ENCODE results near the gene PPY. TPM values are rescaled to one million over a fixed set of nuclear protein-coding genes. Genes with fewer than 3 reads are reported as not detected.

The PPY gene
- polyA plus RNA-seq, 3 donors, result not detected

- H3K9ac ChIP-seq (ENCODE audit: insufficient read depth, low read length, poor library complexity, severe bottlenecking), result peak overlapping the region; percentile 6
- H2AFZ ChIP-seq (ENCODE audit: insufficient read depth, low read depth, low read length, poor library complexity, severe bottlenecking), result peak overlapping the region; percentile 57
- 14% methylated on average over 14 of the region's 37 CpGs for WGBS (ENCODE audit: insufficient coverage)
- Mint-ChIP-seq H3K27me3 (ENCODE audit: low read depth in 3 of 3) (peaks cover 57 to 69% (median 63%) of the 10 kb centered on the region in 3 donors), H3K4me1 (peaks cover 29% of the 10 kb centered on the region), H3K27ac (peak overlapping the region in 1 of 7 donors; percentile 11), H3K9me3 (peaks cover 0 to 24% (median 5%) of the 10 kb centered on the region in 7 donors), H3K36me3 (no peaks in the 10 kb centered on the region), H3K4me3 (peak overlapping the region; percentile 64 to 83)
- TF ChIP-seq CTCF (IDR thresholded peaks at IDR 0.05), result no peak
- no peak overlapping the region for H3K27ac ChIP-seq (ENCODE audit: low read depth in 1 of 2, low read length in 2 of 2)
- no peaks in the 10 kb centered on the region for H3K79me2 ChIP-seq (ENCODE audit: insufficient read depth, low read length)
- peaks cover 5 to 9% of the 10 kb centered on the region in 2 donors for H3K9me3 ChIP-seq (replicated peaks in 1 of 2; ENCODE audit: control insufficient read depth in 1 of 2, insufficient read depth in 1 of 2, low read length in 2 of 2)
- peaks cover 26 to 27% of the 10 kb centered on the region in 2 donors for H3K4me1 ChIP-seq (ENCODE audit: control insufficient read depth in 1 of 2, insufficient read depth in 2 of 2, low read length in 2 of 2)
- intact Hi-C loops (cut with micrococcal nuclease), result no loop called here
- no peak for DNase-seq
- no peaks in the 10 kb centered on the region for H4K20me1 ChIP-seq (ENCODE audit: insufficient read depth, low read length)
- no peaks in the 10 kb centered on the region for H3K36me3 ChIP-seq (replicated peaks in 1 of 2; ENCODE audit: control insufficient read depth in 1 of 2, insufficient read depth in 2 of 2, low read length in 2 of 2)
- H3K27me3 ChIP-seq (ENCODE audit: control insufficient read depth in 2 of 2, insufficient read depth in 2 of 2, low read length in 2 of 2), result peaks cover 43 to 67% of the 10 kb centered on the region in 2 donors
- peak overlapping the region in 1 of 3 experiments; percentile 63 for H3K4me3 ChIP-seq (replicated peaks in 1 of 3; ENCODE audit: low read depth in 2 of 3, low read length in 3 of 3)
- H3K4me2 ChIP-seq (replicated peaks; ENCODE audit: extremely low read depth, low read length, poor library complexity, severe bottlenecking), result peak overlapping the region; percentile 58
These were observed 36.1 kb downstream of the PPY start for GRCh38 chr17:43905985-43906852.

GRCh38 chr17:43905400-43905984 is 36.8 kb downstream of the PPY start:
- H3K4me3 Mint-ChIP-seq, result peak overlapping the region in 1 of 2 donors; percentile 83
- no peak overlapping the region for H3K4me2 ChIP-seq (replicated peaks; ENCODE audit: extremely low read depth, low read length, poor library complexity, severe bottlenecking)
- no peak for DNase-seq
- no peak overlapping the region for H3K9ac ChIP-seq (ENCODE audit: insufficient read depth, low read length, poor library complexity, severe bottlenecking)
- TF ChIP-seq CTCF (IDR thresholded peaks at IDR 0.05), result no peak
- H3K36me3 Mint-ChIP-seq, result no peaks in the 10 kb centered on the region
- H3K36me3 ChIP-seq (replicated peaks in 1 of 2; ENCODE audit: control insufficient read depth in 1 of 2, insufficient read depth in 2 of 2, low read length in 2 of 2), result no peaks in the 10 kb centered on the region
- no peaks in the 10 kb centered on the region for H4K20me1 ChIP-seq (ENCODE audit: insufficient read depth, low read length)
- H3K9me3 ChIP-seq (replicated peaks in 1 of 2; ENCODE audit: control insufficient read depth in 1 of 2, insufficient read depth in 1 of 2, low read length in 2 of 2), result peaks cover 5 to 9% of the 10 kb centered on the region in 2 donors
- peaks cover 32 to 35% of the 10 kb centered on the region in 2 donors for H3K4me1 ChIP-seq (ENCODE audit: control insufficient read depth in 1 of 2, insufficient read depth in 2 of 2, low read length in 2 of 2)
- no peak overlapping the region for H3K27ac ChIP-seq (ENCODE audit: low read depth in 1 of 2, low read length in 2 of 2)
- intact Hi-C loops (cut with micrococcal nuclease), result no loop called here
- H3K9me3 Mint-ChIP-seq, result peaks cover 0 to 24% (median 5%) of the 10 kb centered on the region in 7 donors
- no peak overlapping the region for H2AFZ ChIP-seq (ENCODE audit: insufficient read depth, low read depth, low read length, poor library complexity, severe bottlenecking)
- no peaks in the 10 kb centered on the region for H3K79me2 ChIP-seq (ENCODE audit: insufficient read depth, low read length)
- H3K27me3 ChIP-seq (ENCODE audit: control insufficient read depth in 2 of 2, insufficient read depth in 2 of 2, low read length in 2 of 2), result peaks cover 43 to 70% of the 10 kb centered on the region in 2 donors
- peaks cover 58 to 77% (median 65%) of the 10 kb centered on the region in 3 donors for H3K27me3 Mint-ChIP-seq (ENCODE audit: low read depth in 3 of 3)
- WGBS (ENCODE audit: insufficient coverage), result no CpG with 5 or more reads among the region's 3 CpGs
- H3K27ac Mint-ChIP-seq, result no peak overlapping the region
- H3K4me1 Mint-ChIP-seq, result peaks cover 36% of the 10 kb centered on the region
- no peak overlapping the region for H3K4me3 ChIP-seq (replicated peaks in 1 of 3; ENCODE audit: low read depth in 2 of 3, low read length in 3 of 3)
